ENCODE results near the gene SULT2A1.
"Not testable (repeated sequence)": the region's sequence is repeated elsewhere in the genome, so short reads cannot be mapped to it uniquely, and the experiment has no call there.

The SULT2A1 gene

GRCh38 chr19:47885067-47885463, 1.1 kb downstream of the SULT2A1 start:
- ChIA-PET CTCF (interaction anchor here (1.6 kb wide), 1 partner anchor 16 kb away, joined by 5 read pairs; no protein-coding TSS in a partner anchor), POLR2A (no interaction called here)
- no peak for DNase-seq (ENCODE audit: extremely low spot score)
- TF ChIP-seq L3MBTL2 (conservative IDR thresholded peaks at IDR 0.05) (no peak), ZNF384 (IDR thresholded peaks at IDR 0.05) (no peak), TARDBP (IDR thresholded peaks at IDR 0.05) (no peak)

GRCh38 chr19:47882890-47883289, 3.2 kb downstream of the SULT2A1 start:
- CTCF ChIA-PET, result no interaction called here
- POLR2A ChIA-PET, result no interaction called here

GRCh38 chr19:47881757-47882156, 4.4 kb downstream of the SULT2A1 start:
- CTCF ChIA-PET, result interaction anchor here (0.5 kb wide), 1 partner anchor 271 kb away, joined by 7 read pairs; no protein-coding TSS in a partner anchor
- DNase-seq (ENCODE audit: extremely low spot score), result no peak
- POLR2A ChIA-PET, result interaction anchor here (1.0 kb wide), 1 partner anchor 33 kb away, joined by 3 read pairs; no protein-coding TSS in a partner anchor
- TF ChIP-seq NFRKB (IDR thresholded peaks at IDR 0.05), result no peak
- TF ChIP-seq ARNT (IDR thresholded peaks at IDR 0.05), result no peak
- no peak for TF ChIP-seq FOXA1 (IDR thresholded peaks at IDR 0.05)
- TF ChIP-seq PKNOX1 (IDR thresholded peaks at IDR 0.05), result no peak
- TF ChIP-seq FOXM1 (IDR thresholded peaks at IDR 0.05; ENCODE audit: borderline replicate concordance), result no peak
- no peak for TF ChIP-seq LEF1 (IDR thresholded peaks at IDR 0.05; ENCODE audit: borderline replicate concordance)
- TF ChIP-seq SUZ12 (IDR thresholded peaks at IDR 0.05), result no peak
- no peak for TF ChIP-seq ELF4 (IDR thresholded peaks at IDR 0.05)
- no peak for TF ChIP-seq TARDBP (IDR thresholded peaks at IDR 0.05)
- TF ChIP-seq L3MBTL2 (conservative IDR thresholded peaks at IDR 0.05), result no peak

More at GRCh38 chr19:47882890-47883289, 3.2 kb downstream of the SULT2A1 start:
- TF ChIP-seq L3MBTL2 (conservative IDR thresholded peaks at IDR 0.05), result no peak
- no peak for TF ChIP-seq FOXM1 (IDR thresholded peaks at IDR 0.05; ENCODE audit: borderline replicate concordance)
- TF ChIP-seq PKNOX1 (IDR thresholded peaks at IDR 0.05), result no peak
- no peak for TF ChIP-seq CTBP1 (IDR thresholded peaks at IDR 0.05; ENCODE audit: borderline replicate concordance)
- TF ChIP-seq ZNF384 (IDR thresholded peaks at IDR 0.05), result no peak
- TF ChIP-seq TARDBP (IDR thresholded peaks at IDR 0.05), result no peak
- no peak for TF ChIP-seq ARNT (IDR thresholded peaks at IDR 0.05)
- TF ChIP-seq LEF1 (IDR thresholded peaks at IDR 0.05; ENCODE audit: borderline replicate concordance), result no peak
- no peak for TF ChIP-seq HDGF (IDR thresholded peaks at IDR 0.05; ENCODE audit: borderline replicate concordance)
- no peak for TF ChIP-seq BHLHE40 (IDR thresholded peaks at IDR 0.05; ENCODE audit: borderline replicate concordance)
- TF ChIP-seq NFRKB (IDR thresholded peaks at IDR 0.05), result no peak
- TF ChIP-seq FOXA1 (IDR thresholded peaks at IDR 0.05), result no peak
- TF ChIP-seq ELF4 (IDR thresholded peaks at IDR 0.05), result no peak
- TF ChIP-seq SUZ12 (IDR thresholded peaks at IDR 0.05), result no peak
- no peak for TF ChIP-seq FOXK2 (IDR thresholded peaks at IDR 0.05)
- DNase-seq (ENCODE audit: extremely low spot score), result no peak

GRCh38 chr19:47879385-47879784, 6.7 kb downstream of the SULT2A1 start:
- DNase-seq (ENCODE audit: extremely low spot score); CTCF ChIA-PET; POLR2A ChIA-PET: not testable (repeated sequence)

GRCh38 chr19:47878906-47879305, 7.2 kb downstream of the SULT2A1 start:
- ChIA-PET POLR2A (no interaction called here), CTCF (no interaction called here)
- DNase-seq (ENCODE audit: extremely low spot score), result no peak
- TF ChIP-seq SUZ12 (IDR thresholded peaks at IDR 0.05) (no peak), HDGF (IDR thresholded peaks at IDR 0.05; ENCODE audit: borderline replicate concordance) (no peak), FOXK2 (IDR thresholded peaks at IDR 0.05) (no peak), ARNT (IDR thresholded peaks at IDR 0.05) (no peak), PKNOX1 (IDR thresholded peaks at IDR 0.05) (no peak), LEF1 (IDR thresholded peaks at IDR 0.05; ENCODE audit: borderline replicate concordance) (no peak), ELF4 (IDR thresholded peaks at IDR 0.05) (no peak), BHLHE40 (IDR thresholded peaks at IDR 0.05; ENCODE audit: borderline replicate concordance) (no peak)

- TF ChIP-seq FOXA1 (IDR thresholded peaks at IDR 0.05) (no peak), TARDBP (IDR thresholded peaks at IDR 0.05) (no peak), ELF4 (IDR thresholded peaks at IDR 0.05) (no peak), SP1 (IDR thresholded peaks at IDR 0.05) (no peak)
- CTCF ChIA-PET, result interaction anchor here (2.4 kb wide), 1 partner anchor 16 kb away, joined by 12 read pairs; no protein-coding TSS in a partner anchor
- no peak for DNase-seq (ENCODE audit: extremely low spot score)
- POLR2A ChIA-PET, result no interaction called here
Observed at GRCh38 chr19:47865166-47865565, 20.9 kb downstream of the SULT2A1 start.

GRCh38 chr19:47863514-47863936, 22.6 kb downstream of the SULT2A1 start:
- peak; percentile 89 for DNase-seq (ENCODE audit: extremely low spot score)
- CTCF ChIA-PET, result interaction anchor here (0.6 to 2.4 kb wide), 8 partner anchors 10 to 156 kb away, joined by 3 to 12 read pairs (median 4); partner anchors contain the start of gene SULT2A1
- TF ChIP-seq BHLHE40 (IDR thresholded peaks at IDR 0.05; ENCODE audit: borderline replicate concordance) (no peak), ELF4 (IDR thresholded peaks at IDR 0.05) (no peak), LEF1 (IDR thresholded peaks at IDR 0.05; ENCODE audit: borderline replicate concordance) (no peak)
- POLR2A ChIA-PET, result no interaction called here
